Skin of body (tissue), 2 donors: ENCODE data around the gene MRPL57. TPM values are rescaled to one million over a fixed set of nuclear protein-coding genes. Genes with fewer than 3 reads are reported as not detected.
A peak's percentile ranks its signal among the peaks of the same experiment; 100 is the strongest.
"Not testable (repeated sequence)": the region's sequence is repeated elsewhere in the genome, so short reads cannot be mapped to it uniquely, and the experiment has no call there.

Source experiments
- DNase-seq: peaks from one replicate; lab custom pipeline; 2025; lab: John Stamatoyannopoulos, UW
- total RNA-seq: library from RNA; depleted of rRNA; stranded (reverse); fragments of >200 nt; gene quantifications from one replicate; pipeline ENCODE4 v1.2.3, GENCODE V29; 2014

Gene MRPL57
- total RNA-seq = 9.8 TPM

GRCh38 chr13:21176215-21176981 is at the start of gene MRPL57, which contains the start of gene SKA3:
TSS of gene MRPL57 (plus strand) at chr13:21176658. CDS start at chr13:21176917, 259 bp downstream.
TSS of gene SKA3 (minus strand) at chr13:21176552. CDS start at chr13:21176477, 75 bp downstream.
- DNase-seq = peak; percentile 85

DNA sequence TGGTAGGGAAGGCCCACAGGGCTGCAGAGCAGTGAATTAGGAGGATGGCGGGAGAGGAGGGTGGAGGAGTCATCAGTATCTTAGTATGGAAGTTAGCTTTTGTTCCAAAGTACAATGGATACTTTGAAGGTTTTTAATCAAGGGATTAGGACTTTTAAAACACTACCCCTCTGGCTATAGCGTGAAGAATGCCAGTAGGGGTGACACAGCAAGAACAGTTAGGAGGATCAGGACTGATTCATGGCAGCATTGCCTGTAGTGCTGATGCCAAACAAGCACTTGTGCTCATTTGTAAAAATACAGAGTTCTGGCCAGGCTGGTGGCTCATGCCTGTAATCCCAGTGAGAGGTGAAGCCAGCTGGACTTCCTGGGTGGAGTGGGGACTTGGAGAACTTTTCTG is 46.3 kb upstream of the MRPL57 start:
- no peak for DNase-seq

- no peak for DNase-seq
These were observed 43.4 kb upstream of the MRPL57 start for GRCh38 chr13:21133077-21133476.

DNA sequence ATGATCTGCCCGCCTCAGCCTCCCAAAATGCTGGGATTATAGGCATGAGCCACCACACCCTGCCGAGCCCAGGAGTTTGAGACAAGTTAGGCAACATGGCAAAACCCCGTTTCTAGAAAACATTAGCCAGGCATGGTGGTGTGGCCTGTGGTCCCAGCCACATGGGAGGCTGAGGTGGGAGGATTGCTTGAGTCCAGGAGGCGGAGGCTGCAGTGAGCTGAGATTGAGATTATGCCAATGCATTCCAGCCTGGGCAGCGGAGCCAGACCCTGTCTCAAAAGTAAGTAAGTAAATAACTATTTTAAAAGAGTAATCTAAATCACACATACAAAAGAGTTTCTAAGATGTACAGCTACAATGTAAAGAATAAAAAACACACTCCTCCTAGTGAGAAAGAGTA is 42.0 kb upstream of the MRPL57 start:
- DNase-seq = no peak

DNA sequence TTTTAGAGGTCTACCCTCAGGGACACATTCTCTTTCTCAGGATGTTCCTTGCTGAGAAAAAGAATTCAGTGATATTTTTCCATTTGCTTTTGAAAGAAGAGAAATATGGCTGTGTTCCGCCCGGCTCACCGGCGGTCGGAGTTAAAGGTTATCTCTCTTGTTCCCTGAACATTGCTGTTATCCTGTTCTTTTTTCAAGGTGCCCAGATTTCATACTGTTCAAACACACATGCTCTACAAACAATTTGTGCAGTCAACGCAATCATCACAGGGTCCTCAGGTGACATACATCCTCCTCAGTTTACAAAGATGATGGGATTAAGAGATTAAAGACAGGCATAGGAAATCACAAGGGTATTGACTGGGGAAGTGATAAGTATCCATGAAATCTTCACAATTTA is 40.6 kb upstream of the MRPL57 start:
- DNase-seq = not testable (repeated sequence)

- DNase-seq = no peak
These were observed 38.8 kb upstream of the MRPL57 start for GRCh38 chr13:21137696-21138095.

GRCh38 chr13:21138561-21138960 is 37.9 kb upstream of the MRPL57 start:
- no peak for DNase-seq

DNA sequence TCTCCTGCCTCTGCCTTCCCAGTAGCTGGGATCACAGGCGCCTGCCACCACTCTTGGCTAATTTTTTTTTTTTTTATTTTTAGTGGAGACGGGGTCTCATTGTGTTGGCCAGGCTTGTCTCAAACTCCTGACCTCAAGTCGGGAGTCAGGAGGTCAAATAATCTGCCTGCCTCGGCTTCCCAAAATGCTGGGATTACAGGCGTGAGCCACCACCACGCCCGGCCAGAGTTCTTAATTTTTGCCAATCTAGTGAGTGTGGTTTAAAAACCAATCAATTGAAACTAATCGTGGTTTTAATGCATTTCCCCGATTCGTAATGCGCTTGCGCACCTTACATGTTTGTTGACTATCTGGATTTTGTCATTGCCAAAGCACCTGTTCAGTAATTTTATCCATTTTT is 37.1 kb upstream of the MRPL57 start:
- no peak for DNase-seq

GRCh38 chr13:21142766-21143165 is 33.7 kb upstream of the MRPL57 start:
- DNase-seq = no peak

DNA sequence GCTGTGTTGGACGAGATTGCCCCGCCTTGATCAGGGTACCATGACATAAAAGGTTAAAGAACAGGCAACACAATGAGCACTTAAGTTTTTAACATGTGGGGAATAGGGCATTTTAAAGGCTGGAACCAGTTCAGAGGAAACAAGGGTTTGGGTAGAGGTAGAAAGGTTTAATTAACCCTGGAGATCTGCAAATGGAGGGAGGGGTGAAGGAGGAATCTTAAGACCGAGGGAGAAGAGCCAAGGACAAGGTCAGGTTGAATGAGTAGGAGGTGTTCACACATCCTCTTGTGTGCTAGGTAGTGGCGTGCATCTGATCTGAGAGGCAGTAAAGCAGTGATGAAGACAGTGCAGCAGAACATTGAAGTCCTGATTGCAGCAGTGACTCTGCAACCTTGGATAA is 28.6 kb upstream of the MRPL57 start:
- DNase-seq = no peak

DNA sequence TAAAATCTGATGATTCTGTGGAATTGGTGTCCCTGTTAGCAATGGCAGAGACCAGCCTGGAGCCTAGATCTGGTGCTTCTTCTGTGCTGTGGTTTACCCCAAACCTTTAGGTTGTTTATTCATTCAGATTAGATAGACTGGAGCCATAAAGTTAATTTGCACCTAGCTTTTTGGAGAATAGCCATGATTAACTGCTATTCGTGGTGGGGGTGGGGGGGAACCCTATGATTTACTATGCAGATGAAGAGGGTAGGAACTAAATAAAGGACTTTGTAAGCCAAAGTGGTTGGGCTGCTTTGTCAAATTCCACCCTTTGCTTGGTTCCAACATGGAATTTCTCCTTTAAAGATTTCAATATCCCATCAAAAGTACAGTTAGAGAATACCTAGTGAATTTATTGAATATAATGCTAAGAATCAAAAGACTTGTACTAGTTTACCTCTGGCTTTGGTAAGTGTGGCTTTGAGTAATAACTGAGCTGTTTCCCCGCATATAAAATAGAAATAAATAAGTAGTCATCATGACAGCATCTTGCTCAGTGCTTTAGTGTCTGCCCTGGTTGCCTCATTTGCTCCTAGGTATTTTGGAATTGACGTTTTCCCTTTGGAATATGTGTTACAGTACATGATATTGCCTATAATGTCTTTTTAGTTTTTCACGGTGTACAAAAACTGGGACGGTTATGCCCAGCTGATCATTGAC is 27.8 kb upstream of the MRPL57 start:
- DNase-seq = no peak

GRCh38 chr13:21149568-21149967 is 26.9 kb upstream of the MRPL57 start:
- DNase-seq = no peak

DNA sequence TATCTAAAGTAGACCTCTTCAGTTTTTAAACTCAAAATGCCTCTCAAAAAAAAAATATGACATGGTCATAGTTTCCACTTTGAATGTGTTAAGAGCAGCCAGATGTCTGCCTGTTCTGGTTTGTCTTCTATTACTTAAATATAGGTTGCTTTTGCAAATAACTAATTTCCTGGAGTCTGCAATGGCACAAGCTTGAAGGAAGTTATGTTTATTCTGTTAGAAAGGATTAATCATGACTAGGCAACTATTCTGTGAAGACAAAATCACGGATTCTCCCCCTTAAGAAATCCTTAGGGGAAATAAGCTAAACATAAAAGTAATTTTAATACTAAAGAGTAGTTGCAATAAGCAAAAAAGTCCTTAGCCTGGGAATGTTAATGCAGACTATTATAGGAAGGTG is 26.4 kb upstream of the MRPL57 start:
- DNase-seq = no peak

- DNase-seq = no peak
These were observed 24.1 kb upstream of the MRPL57 start for GRCh38 chr13:21152251-21152899.

DNA sequence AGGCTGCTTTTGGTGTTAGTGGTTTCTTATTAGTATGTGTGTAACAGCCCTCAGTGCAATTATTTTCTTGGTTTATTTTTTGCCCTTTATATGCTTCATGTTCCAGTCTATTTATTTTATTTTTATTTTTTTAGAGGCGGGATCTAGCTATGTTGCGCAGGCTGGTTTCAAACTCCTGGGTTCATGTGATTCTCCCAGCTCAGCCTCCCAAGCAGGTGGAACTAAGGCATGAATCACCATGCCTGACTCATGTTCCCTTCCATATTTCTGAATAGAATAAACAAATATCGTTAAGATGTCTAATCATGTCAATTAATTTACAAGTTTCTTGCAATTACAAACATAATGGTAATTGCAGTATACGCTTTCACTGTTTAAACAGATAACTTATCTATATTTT is 11.8 kb upstream of the MRPL57 start:
- DNase-seq = no peak

- not testable (repeated sequence) for DNase-seq
These were observed 10.9 kb upstream of the MRPL57 start for GRCh38 chr13:21165606-21166005.

DNA sequence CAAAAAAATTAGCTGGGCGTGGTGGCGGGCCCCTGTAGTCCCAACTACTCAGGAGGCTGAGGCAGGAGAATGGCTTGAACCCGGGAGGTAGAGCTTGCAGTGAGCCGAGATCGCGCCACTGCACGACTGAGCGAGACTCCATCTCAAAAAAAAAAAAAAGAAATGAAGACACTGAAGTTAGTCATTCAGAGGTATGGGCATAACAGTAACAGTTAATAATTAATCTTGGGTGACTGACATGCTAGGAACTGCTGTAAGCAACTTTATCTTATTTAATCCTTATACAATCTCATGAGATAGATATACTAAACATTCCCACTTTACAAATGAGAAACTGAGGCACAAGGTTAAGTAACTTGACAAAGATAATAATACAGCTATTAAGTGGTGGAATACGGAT is 5.0 kb upstream of the MRPL57 start:
- DNase-seq = no peak

DNA sequence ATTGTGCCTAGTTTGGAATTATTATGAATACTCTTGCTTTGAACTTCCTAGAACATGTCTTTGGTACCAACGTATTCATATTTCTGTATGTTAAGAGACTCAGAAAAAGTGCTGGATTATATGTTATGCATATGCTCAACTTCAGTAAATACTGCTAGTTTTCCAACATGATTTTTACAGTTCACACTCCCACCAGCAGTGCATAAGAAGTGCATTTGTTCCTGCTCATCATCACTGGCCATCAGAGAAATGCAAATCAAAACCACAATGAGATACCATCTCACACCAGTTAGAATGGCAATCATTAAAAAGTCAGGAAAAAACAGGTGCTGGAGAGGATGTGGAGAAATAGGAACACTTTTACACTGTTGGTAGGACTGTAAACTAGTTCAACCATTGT is 2.7 kb upstream of the MRPL57 start:
- not testable (repeated sequence) for DNase-seq

DNA sequence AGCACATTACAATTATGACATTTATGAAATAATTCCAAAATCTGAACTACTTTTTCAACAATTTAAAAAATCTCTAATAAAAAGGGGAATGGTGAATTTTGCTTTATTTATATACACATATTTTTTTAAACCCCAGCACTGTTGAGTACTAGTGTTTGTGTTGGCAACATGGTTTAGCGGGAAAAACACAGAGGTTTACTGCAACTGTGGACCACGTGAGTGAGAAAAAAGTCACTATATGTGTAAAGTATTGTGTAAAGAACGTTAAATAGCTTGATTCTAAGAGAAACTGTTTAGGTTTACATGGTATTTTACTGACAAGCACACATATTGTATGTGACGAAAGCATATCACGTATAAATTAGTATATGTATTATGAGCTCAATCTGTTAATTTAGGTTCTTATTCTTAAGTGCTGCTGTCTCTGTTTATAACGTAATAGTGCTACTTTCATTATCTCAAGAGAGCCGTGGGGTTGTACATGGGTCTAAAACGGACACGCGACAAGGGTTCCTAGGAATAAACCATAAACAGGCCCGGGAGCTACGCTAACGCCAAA is 723 bp upstream of the MRPL57 start:
- no peak for DNase-seq

DNA sequence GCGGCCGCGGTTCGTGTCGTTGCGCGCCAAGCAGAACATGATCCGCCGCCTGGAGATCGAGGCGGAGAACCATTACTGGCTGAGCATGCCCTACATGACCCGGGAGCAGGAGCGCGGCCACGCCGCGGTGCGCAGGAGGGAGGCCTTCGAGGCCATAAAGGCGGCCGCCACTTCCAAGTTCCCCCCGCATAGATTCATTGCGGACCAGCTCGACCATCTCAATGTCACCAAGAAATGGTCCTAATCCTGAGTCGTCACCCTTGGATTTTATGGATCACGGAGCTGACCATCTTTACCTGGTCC is 475 bp downstream of the MRPL57 start:
- DNase-seq = no peak

GRCh38 chr13:21181671-21182070 is 5.2 kb downstream of the MRPL57 start:
- no peak for DNase-seq

GRCh38 chr13:21186410-21186809 is 10.0 kb downstream of the MRPL57 start:
- not testable (repeated sequence) for DNase-seq
